Spleen (tissue), 7 donors: ENCODE results near the gene SPDYE1.
"Not testable (repeated sequence)": the region's sequence is repeated elsewhere in the genome, so short reads cannot be mapped to it uniquely, and the experiment has no call there.

Experiments
- POLR2A ChIP-seq, 3 donors: fragments of 450-650 bp; IDR thresholded peaks; one replicate each; pipeline ENCODE4 v1.5.1; 2017; ENCODE audit warnings: antibody characterized with exemption in 3 of 3, mild to moderate bottlenecking in 1 of 3
- POLR2AphosphoS5 ChIP-seq, 3 donors: sonication (generic); formaldehyde crosslinking; IDR thresholded peaks; one replicate each; pipeline ENCODE4 v1.5.1; 2017; ENCODE audit warnings: antibody characterized with exemption in 3 of 3
- TF ChIP-seq, protein P1 (sequence below), 11 experiments: fragments of 200-600 bp in 7 of 11; fragments of 450-650 bp in 4 of 11; sonication (generic) in 4 of 11; IDR thresholded peaks in 8 of 11; conservative IDR thresholded peaks in 3 of 11; 1 replicate in 7 of 11; 2 replicates in 4 of 11; pipeline versions ENCODE4 v1.4.0 to v1.8.0; 2016 to 2021; ENCODE audit warnings: antibody characterized with exemption in 11 of 11, inconsistent platforms in 4 of 11, mild to moderate bottlenecking in 1 of 11
- donor health status: DM: no; HTN: no; CAD: no; lungs with moderate emphysema.
- donor health status: DM: no; HTN: no; CAD: no.
- donor health status: DM: no; HTN: no; CAD: no.

DNA sequence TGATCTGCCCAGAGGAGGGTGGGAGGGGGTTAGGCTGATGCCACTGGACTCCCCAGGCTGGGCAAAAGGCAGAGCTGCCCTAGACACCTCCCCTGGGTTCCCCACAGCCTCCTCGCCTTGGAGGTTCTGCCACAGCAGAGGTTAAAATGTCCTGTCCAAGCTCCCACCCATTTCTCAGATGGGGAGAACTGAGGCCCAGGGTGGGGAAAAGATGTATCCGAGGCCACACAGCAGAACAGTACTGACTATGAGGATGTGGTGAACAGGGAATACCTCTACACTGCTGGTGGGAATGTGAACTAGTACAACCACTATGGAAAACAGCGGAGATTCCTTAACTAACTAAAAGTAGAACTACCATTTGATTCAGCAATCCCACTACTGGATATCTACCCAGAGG, 31.3 kb upstream of the SPDYE1 start:
- TF ChIP-seq, protein P1, sequence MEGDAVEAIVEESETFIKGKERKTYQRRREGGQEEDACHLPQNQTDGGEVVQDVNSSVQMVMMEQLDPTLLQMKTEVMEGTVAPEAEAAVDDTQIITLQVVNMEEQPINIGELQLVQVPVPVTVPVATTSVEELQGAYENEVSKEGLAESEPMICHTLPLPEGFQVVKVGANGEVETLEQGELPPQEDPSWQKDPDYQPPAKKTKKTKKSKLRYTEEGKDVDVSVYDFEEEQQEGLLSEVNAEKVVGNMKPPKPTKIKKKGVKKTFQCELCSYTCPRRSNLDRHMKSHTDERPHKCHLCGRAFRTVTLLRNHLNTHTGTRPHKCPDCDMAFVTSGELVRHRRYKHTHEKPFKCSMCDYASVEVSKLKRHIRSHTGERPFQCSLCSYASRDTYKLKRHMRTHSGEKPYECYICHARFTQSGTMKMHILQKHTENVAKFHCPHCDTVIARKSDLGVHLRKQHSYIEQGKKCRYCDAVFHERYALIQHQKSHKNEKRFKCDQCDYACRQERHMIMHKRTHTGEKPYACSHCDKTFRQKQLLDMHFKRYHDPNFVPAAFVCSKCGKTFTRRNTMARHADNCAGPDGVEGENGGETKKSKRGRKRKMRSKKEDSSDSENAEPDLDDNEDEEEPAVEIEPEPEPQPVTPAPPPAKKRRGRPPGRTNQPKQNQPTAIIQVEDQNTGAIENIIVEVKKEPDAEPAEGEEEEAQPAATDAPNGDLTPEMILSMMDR (IDR thresholded peaks at IDR 0.05 in 8 of 11, conservative IDR thresholded peaks at IDR 0.05 in 3 of 11): not testable (repeated sequence)
- TF ChIP-seq POLR2A, POLR2AphosphoS5 (IDR thresholded peaks at IDR 0.05): not testable (repeated sequence)
